GM12875 (cell line): ENCODE results near the gene FAM222A.
"Not testable (repeated sequence)": the region's sequence is repeated elsewhere in the genome, so short reads cannot be mapped to it uniquely, and the experiment has no call there.

ENCODE experiments used
- H3K4me3 ChIP-seq: one replicate; pipeline ENCODE4 v1.5.1; 2011; ENCODE audit warnings: low read depth, low read length, control low read depth
- TF ChIP-seq, protein P1 (sequence below): IDR thresholded peaks from 2 replicates; pipeline ENCODE4 v1.5.1; 2011; ENCODE audit warnings: low read depth, mild to moderate bottlenecking, control low read depth, inconsistent platforms, low read length, moderate library complexity, borderline replicate concordance; ENCODE audit not compliant: insufficient read depth

FAM222A gene

DNA sequence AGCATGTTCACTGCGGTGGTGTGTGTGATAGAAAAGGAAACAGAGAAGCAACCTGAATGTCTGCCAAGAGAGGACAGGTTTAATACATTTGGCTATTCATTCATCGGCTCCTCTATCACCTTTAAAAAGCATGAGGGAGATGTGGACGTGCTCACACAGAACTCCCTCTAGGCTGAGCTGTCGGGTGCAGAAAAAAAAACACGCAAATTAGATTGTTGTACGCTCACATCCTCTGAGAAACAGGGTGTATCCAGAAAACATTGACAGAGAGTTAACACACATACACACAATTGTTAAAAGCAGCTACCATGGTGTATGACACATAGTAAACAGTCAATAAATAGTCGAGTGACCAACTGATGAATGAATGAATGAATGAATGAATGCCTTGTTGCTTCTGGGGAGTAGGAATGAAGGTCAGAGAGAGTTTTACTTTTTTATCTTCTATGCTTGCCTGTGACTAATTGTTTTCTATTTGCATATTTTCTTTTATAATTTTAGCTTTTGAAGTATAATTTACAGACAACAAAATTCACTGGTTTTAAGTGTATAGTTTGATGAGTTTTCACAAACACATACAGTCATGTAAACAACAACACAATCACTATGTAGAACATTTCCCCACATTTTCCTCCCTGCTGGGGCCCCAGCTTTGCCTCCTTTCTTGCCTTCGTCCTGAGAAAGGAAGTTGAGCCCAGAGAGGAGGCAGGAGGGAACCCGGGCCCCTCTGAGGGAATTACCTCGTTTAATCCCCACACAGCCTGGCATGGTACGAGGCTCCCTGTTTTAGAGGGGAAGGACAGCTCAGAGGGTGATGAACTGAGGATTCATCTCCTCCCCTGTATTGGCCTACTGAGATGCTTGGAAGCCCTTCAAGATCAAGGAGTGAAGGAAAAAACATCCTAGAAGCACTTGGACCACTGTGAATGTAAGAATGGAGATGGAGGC, 19.7 kb upstream of the FAM222A start:
- TF ChIP-seq, protein P1, sequence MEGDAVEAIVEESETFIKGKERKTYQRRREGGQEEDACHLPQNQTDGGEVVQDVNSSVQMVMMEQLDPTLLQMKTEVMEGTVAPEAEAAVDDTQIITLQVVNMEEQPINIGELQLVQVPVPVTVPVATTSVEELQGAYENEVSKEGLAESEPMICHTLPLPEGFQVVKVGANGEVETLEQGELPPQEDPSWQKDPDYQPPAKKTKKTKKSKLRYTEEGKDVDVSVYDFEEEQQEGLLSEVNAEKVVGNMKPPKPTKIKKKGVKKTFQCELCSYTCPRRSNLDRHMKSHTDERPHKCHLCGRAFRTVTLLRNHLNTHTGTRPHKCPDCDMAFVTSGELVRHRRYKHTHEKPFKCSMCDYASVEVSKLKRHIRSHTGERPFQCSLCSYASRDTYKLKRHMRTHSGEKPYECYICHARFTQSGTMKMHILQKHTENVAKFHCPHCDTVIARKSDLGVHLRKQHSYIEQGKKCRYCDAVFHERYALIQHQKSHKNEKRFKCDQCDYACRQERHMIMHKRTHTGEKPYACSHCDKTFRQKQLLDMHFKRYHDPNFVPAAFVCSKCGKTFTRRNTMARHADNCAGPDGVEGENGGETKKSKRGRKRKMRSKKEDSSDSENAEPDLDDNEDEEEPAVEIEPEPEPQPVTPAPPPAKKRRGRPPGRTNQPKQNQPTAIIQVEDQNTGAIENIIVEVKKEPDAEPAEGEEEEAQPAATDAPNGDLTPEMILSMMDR, result no peak
- H3K4me3 ChIP-seq, result no peak overlapping the region

GRCh38 chr12:109694629-109695028, 19.0 kb upstream of the FAM222A start:
- H3K4me3 ChIP-seq, result not testable (repeated sequence)

GRCh38 chr12:109695416-109695815, 18.2 kb upstream of the FAM222A start:
- H3K4me3 ChIP-seq, result no peak overlapping the region
- TF ChIP-seq, protein P1, result no peak

- no peak overlapping the region for H3K4me3 ChIP-seq
- TF ChIP-seq, protein P1, result no peak
Observed at GRCh38 chr12:109695961-109696461, 17.6 kb upstream of the FAM222A start.

GRCh38 chr12:109696485-109697269, 16.9 kb upstream of the FAM222A start:
- TF ChIP-seq, protein P1, result no peak
- H3K4me3 ChIP-seq, result no peak overlapping the region

DNA sequence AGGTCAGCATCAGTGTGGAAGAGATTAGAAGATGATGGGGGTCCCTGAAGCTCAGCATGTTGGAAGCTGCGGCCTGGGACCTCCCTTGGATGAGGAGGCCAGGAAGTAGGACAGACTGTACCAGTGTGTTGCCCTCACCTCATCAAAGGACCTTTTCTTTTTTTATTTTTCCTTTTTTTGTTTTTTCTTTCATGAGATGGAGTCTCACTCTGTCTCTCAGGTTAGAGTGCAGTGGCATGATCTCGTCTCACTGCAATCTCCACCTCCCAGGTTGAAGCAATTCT, 16.4 kb upstream of the FAM222A start:
- TF ChIP-seq, protein P1, result no peak
- no peak overlapping the region for H3K4me3 ChIP-seq

DNA sequence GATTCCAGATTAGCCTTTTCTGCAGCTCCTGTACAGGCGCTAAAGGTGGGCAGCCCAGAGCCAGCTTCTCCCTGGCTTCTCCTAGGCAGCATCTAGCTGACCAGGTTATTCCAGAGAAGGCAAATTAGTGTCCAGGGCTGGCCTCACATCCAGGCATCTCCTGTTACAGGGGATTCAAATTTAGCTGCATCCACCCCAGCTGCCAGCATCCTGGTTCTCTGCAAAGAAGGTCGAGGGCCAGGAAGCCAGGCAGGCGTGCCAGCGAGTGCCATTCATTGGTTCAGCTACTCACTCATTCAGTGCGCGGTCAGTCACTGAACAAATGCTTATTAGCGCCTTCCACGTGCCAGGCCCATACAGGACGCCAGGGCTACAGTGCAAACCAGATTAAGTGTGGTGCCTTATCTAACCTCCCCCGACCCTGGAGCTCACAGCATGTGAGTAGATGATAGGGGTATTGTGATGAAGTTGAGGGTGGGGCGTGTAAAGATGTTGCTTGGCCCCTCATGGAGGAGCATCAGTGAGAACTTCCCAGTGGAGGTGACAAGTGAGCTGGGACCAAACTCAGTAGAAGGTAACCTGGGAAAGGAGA, 15.7 kb upstream of the FAM222A start:
- TF ChIP-seq, protein P1, result no peak
- no peak overlapping the region for H3K4me3 ChIP-seq
